Measurements from ENCODE around the gene LAPTM5. TPM values are rescaled to one million over a fixed set of nuclear protein-coding genes. Genes with fewer than 3 reads are reported as not detected.

LAPTM5 gene
- total RNA-seq, 1 donor from 2014 or later, result 111 TPM

DNA sequence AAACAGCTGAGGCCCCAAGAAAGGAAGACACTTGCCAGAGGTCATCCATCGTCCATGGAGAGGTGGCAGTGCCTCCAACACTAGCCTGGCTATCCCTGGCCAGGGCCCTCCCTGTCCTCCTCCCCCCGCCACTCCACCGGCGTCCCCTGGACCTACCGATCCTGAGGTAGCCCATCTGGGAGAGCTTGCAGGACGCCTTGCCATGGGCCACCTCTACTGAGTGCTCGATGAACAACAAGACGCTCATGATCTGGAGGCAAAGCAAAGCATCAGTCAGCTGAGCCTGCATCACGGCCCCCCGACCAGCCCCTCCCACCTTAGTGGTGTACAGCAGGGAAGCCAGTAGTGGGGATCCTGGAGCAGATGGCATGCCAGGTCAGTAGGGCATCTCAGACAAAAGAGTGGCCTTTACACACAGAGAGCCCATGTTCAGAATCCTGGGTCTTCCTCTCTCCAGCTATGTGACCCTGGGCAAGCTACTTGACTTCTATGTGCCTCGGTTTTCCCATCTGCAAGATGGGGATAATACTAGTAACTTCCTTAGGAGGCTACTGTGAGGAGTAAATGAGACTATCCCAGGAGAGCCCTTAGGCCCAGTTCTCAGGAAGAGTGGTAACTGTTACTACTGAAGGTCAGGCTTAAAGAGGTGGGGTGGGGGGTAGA is 15.1 kb downstream of the LAPTM5 start:
- no peak for DNase-seq (ENCODE audit: low spot score)

DNA sequence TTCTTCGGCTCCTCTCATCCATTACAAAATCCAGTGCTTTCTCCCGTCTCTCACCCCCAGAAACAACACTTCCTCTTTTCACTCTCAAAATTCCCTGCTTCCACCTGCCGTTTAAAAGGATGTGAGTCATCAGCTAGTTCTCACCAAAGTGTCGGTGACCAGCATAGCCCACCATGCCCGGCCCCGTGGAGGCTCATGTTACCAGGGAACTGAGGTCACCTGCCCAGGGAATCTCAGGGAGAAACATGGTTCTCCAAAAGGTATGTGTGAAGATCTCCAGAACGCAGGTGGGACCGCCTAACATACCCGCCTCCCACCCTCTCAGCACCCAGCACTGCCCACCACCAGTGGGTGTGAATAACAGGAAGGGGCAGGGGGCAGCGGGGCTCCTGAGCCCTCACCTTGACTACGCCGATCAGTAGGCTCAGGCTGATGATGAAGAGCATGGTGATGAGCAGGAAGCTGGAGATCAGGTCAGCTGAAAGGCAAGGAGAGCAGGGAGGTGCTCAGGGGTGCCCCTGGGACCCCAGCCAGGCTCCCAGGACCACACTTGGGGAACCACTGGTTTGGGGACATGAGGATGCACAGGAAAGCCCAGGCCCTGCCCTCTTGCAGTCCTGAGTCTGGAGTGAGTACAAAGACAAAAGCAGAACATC is 16.2 kb downstream of the LAPTM5 start:
- DNase-seq (ENCODE audit: low spot score), result no peak

DNA sequence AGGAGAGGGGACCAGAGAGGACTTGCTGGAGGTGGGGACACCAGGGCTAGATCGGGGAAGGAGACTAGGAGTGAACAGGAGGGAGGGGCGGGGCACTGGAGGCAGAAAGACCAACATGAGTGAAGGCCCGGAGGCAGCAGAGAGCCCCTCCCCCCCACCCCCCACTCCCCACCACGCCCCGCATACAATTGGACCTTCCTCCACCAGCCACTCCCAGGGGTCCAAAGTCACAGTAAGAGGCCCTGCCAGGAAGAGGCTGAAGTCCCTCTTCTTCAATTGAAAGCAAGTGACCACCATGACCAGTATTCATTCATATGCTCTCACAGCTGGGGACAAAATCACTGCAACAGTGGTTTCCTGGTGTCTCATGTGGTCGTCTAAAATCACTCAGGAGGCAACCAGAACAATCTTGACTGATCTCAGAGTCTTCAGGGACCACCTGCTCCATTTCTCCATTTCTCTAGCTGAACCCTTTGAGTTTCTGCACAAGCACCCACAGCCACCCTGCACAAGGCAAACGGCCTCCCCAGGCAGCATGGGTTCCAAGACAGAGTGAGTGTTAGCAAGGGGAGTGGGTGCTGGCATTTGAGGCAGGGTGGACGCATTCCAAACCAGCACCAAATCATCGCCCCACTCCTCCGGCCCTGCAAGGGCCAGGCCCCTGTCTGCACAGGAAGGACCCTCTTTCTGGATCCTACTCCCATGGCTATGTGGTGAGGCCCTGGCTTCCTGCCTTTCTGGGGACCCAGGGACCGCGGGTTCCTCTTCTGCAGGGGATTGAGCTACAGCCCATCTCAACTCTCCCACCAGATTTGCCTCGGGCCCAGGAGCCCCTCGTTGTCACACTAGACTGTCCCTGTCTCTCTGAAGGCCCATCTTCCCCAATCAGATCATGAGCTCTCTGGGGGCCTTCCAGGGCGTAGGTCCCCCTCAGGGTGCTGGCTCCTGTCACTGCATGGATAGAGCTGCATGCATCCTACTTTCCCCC is 17.0 kb downstream of the LAPTM5 start:
- DNase-seq (ENCODE audit: low spot score), result no peak

DNA sequence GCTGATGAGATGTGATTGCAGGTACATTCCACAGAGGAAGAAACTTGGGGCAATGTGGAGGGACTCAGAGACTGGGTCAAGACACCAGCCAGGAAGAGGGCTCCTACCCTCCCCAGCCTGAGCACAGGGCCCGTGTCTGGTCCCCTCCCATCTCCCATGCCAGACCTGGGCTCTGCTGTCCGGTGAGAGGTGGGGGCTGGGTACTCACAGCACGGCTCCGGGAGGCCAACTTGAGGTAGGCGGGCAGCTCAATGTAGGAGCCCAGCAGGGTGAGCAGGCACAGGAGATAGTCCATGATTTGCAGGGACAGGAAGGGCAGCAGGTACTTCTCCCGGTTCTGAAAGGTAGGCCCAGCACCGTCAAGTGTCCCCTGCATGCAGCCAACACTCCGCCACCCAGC is 18.0 kb downstream of the LAPTM5 start:
- no peak for DNase-seq (ENCODE audit: low spot score)

- no peak for DNase-seq (ENCODE audit: low spot score)
Observed at GRCh38 chr1:30738715-30739559, 18.6 kb downstream of the LAPTM5 start.

GRCh38 chr1:30738040-30738714 is 19.4 kb downstream of the LAPTM5 start:
- DNase-seq (ENCODE audit: low spot score), result no peak

GRCh38 chr1:30737357-30738039 is 20.1 kb downstream of the LAPTM5 start:
- no peak for DNase-seq (ENCODE audit: low spot score)

- DNase-seq (ENCODE audit: low spot score), result no peak
Observed at GRCh38 chr1:30735668-30736498, 21.7 kb downstream of the LAPTM5 start.

- no peak for DNase-seq (ENCODE audit: low spot score)
Observed at GRCh38 chr1:30735124-30735523, 22.4 kb downstream of the LAPTM5 start.

DNA sequence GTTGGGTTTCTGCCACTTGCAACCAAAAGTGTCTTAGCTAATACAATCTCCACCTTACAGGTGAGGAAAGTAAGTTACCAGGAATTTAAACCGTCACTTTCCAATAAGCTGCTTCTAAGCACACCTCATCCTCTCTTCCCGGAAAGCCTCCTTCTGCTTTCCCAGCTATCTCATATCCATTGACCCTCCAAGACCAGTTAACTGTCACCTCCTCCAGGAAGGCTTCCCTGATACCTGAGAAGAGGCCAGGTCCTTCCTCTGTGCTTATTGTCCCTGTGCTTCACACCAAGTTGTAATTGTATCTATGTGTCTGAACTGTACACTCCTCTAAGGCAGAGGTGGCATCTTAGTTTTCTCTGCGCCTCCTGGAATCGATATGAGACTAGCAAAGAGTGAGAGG is 23.0 kb downstream of the LAPTM5 start:
- no peak for DNase-seq (ENCODE audit: low spot score)

DNA sequence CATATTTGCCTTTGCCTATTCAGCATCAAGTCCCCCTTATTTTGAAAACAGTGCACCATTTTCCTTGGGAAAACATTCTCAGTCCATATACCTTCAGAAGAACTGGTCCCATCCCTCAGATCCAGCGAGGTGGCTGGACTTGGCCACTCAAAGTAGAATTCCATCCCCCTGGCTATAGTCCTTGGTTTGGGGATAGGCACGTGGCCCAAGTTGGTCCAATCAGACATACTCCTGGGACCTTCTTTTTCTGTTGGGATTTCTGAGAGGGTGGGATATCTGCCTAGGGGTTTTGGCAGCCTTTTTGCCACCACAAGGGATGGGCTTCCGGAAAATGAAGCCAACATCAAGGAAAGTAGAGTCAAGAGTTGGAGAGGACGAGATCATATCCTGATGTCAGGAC is 23.5 kb downstream of the LAPTM5 start:
- no peak for DNase-seq (ENCODE audit: low spot score)

DNA sequence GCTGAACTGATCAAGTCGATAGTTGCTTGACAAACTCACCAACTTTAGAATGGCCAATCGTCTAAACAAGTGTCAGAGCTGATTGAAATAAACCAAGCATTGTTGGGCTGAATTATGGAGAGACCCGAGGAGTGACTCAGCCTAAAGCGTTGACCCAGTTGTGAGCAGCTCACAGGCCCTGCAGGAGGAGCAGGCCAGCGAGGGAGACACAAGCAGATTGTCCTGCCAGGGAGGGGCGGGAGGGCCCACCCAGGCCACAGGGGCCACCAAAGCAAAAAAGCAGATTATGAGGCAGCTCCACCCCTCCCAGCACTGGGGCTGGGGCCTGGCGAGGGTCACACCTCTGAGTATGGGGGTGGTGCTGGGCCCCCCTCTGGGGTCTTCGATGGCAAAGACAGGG is 24.1 kb downstream of the LAPTM5 start:
- no peak for DNase-seq (ENCODE audit: low spot score)

DNA sequence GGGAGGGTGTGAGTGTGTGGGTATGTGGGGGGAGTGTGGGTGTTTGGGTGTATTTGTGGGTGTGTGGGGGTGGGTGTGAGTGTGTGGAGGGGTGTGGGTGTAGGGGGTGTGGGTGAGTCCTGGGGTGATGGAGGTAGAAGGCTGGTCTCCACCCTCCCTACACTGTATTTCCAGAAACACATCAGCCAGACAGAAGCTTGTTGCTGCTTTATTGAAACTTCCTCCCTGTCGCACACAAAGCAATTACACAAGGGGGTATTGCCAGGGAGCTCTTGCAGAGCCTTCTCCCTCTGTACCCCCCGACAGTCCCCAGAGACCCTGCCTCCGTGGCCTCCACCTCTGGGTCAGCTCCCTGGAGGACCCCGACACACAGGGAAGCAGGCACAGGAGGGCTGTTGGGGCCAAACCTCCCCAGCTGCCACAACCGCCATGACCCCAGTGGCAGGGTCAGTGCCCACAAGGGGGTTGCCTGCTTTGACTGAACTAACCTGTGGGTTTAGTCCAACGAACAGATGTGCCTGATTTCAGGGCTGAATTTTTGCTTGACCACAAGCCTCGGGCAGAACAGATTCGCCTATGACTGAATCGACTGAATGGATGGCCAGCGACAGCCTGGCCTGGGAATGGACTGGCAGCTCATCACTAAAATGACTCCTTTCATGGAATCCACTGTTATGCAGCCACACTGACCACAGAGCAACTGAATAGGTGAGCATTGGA is 25.1 kb downstream of the LAPTM5 start:
- DNase-seq (ENCODE audit: low spot score), result no peak

- no peak for DNase-seq (ENCODE audit: low spot score)
Observed at GRCh38 chr1:30731806-30732276, 25.7 kb downstream of the LAPTM5 start.

DNA sequence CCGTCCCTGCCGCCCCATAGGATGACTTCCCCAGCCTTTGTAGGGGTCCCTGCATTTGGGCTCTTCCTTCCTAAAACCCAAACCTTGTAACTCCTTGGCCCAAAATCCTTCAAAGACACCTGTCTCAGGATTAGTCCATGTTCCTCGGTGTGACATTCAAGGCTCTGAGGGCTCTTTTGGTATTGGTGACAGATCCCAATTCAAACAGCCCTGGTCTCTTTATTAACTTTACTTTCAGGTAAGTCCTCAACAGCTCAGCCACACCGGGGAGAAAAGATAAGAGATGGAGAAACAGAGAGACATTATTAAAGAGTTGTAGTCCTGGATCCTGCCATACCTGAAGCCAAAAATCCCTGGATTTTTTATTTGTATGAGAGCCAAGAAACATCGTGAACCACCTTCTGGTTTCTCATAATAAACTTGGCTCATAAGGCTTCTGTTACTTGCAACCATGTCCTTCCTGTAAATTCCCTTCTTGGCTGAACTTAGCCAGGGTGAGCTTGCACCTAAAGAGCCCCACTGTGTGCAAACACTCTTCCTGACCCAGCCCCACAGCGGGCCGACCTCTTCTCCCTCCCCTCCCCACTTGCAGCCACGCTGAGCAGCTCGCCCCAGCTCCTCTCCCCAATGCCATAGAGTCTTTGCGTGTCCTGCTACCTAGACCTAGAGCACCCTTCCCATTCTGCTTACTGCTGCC is 26.3 kb downstream of the LAPTM5 start:
- DNase-seq (ENCODE audit: low spot score), result no peak

DNA sequence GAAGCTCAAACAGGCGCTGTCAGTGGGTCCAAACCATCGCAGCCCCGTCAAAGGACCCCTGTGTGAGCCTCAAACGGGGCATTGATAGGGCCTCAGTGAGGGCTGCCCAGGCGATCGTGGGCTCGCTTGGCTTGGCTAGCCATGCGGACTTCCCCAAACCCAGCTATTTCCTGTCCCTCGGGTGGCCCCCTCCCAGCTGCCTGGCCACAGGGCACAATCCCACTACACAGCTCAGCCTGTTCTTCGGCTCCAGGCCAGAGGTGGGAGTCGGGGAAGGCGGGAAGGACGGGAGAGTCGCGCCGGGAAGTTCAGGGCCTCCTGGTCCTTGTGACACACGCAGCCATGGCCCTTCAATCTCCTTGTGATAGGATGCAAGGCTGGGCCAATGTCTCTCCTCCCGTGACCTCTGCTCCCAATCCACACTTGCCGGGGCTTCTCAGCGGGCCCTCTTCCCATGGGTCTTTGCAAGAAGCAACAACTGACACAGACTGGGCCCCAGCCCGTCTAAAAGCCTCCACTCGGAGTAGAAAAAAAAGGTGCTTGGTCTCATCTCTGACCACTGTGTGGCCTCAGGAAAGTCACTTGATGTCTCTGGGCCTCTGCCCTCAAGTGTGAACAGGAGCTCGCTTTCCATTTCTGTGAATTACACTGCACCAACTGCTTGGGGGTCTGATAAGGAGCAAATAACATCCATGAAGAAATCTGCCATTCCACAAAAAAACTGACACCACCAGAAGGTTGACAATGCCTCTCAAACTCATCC is 27.0 kb downstream of the LAPTM5 start:
- DNase-seq (ENCODE audit: low spot score), result no peak

GRCh38 chr1:30729901-30730300 is 27.7 kb downstream of the LAPTM5 start:
- DNase-seq (ENCODE audit: low spot score), result no peak

Measured in mucosa of gallbladder (tissue), 1 donor.